IMR-90 (cell line): ENCODE measurements around the gene LRRFIP1.
"Not testable (repeated sequence)": the region's sequence is repeated elsewhere in the genome, so short reads cannot be mapped to it uniquely, and the experiment has no call there.

Source experiments
- MAFK ChIP-seq: IDR thresholded peaks from 2 replicates; pipeline ENCODE4 v1.6.1; 2012; ENCODE audit warnings: low read depth, low read length, improper control_type of control experiment
- USF2 ChIP-seq: fragments of 150-350 bp; IDR thresholded peaks from 2 replicates; pipeline ENCODE4 v1.6.1; 2017; ENCODE audit warnings: mild to moderate bottlenecking, antibody characterized with exemption, low read length, low read depth

- not testable (repeated sequence) for TF ChIP-seq MAFK, USF2
Measured at GRCh38 chr2:237765122-237765521, 137.7 kb downstream of the LRRFIP1 start.
